Neural progenitor cell (in vitro differentiated cells): ENCODE data around the gene RAB24.

ENCODE experiments used
- CTCF ChIP-seq: fragments of 200-600 bp; sonication (generic); IDR thresholded peaks from 2 replicates; pipeline ENCODE4 v1.5.1; 2017; ENCODE audit warnings: antibody characterized with exemption, mild to moderate bottlenecking
- EZH2 ChIP-seq: fragments of 200-600 bp; sonication (generic); IDR thresholded peaks from 2 replicates; pipeline ENCODE4 v1.6.1; 2017; ENCODE audit warnings: antibody characterized with exemption, mild to moderate bottlenecking, moderate library complexity
- EZH2phosphoT487 ChIP-seq: fragments of 200-600 bp; sonication (generic); IDR thresholded peaks from 2 replicates; pipeline ENCODE4 v1.6.1; 2017; ENCODE audit warnings: antibody characterized with exemption

DNA sequence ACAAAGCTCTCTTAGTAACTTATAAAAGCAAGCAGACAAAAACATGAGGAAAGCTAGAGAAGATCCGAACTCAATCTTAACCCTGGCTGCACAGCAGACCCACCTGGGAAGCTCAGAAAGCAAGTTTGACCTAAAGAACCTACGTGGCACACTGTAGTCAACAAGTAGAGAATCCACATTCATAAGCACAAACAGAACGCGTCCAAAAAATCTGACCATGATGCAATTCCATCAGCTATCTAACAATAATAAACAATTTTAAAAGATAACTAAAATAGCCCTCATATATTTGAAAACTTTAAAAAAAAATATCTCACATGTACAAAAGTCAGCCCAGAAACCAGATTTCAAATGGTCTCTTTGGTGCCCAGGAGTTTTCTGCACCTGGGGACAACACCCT lies 43.3 kb upstream of the RAB24 start:
- no peak for TF ChIP-seq EZH2
- no peak for TF ChIP-seq CTCF
- no peak for TF ChIP-seq EZH2phosphoT487
